ENCODE data around the gene OSMR.
A peak's percentile ranks its signal among the peaks of the same experiment; 100 is the strongest.

OSMR gene

GRCh38 chr5:38827525-38827924 lies 18.3 kb upstream of the OSMR start (continued):
- peak; percentile 36 for TF ChIP-seq PRDM10 (tag by site-specific recombination; IDR thresholded peaks at IDR 0.05)
- no peak for TF ChIP-seq ZBTB48 (tag by site-specific recombination; IDR thresholded peaks at IDR 0.05)
- peak; percentile 82 for TF ChIP-seq ZNF629 (tag by site-specific recombination; IDR thresholded peaks at IDR 0.05)
- TF ChIP-seq ZNF155 (tag by site-specific recombination; IDR thresholded peaks at IDR 0.05) = no peak
- TF ChIP-seq ZEB2 (tag by site-specific recombination; IDR thresholded peaks at IDR 0.05) = 0 out of 2 replicates have a peak, but pooled peaks have one; percentile 30
- no peak for TF ChIP-seq ZNF704 (tag by site-specific recombination; IDR thresholded peaks at IDR 0.05)
- no peak for TF ChIP-seq PRDM4 (tag by site-specific recombination; IDR thresholded peaks at IDR 0.05)
- TF ChIP-seq ZNF391 (tag by site-specific recombination; IDR thresholded peaks at IDR 0.05; ENCODE audit: borderline replicate concordance, low read depth) = no peak
- TF ChIP-seq SCRT2 (tag by site-specific recombination; IDR thresholded peaks at IDR 0.05) = peak; percentile 85
- no peak for TF ChIP-seq HOXD13 (CRISPR knock-in tag; IDR thresholded peaks at IDR 0.05; ENCODE audit: borderline replicate concordance)
- no peak for TF ChIP-seq KLF9 (tag by site-specific recombination; IDR thresholded peaks at IDR 0.05; ENCODE audit: low read depth)
- TF ChIP-seq ZNF510 (tag by site-specific recombination; IDR thresholded peaks at IDR 0.05; ENCODE audit: insufficient replicate concordance) = peak; percentile 6
- TF ChIP-seq ZNF623 (tag by site-specific recombination; IDR thresholded peaks at IDR 0.05) = 0 out of 2 replicates have a peak, but pooled peaks have one; percentile 12
- TF ChIP-seq ZFP69B (tag by site-specific recombination; IDR thresholded peaks at IDR 0.05) = no peak
- TF ChIP-seq ZNF707 (tag by site-specific recombination; IDR thresholded peaks at IDR 0.05) = no peak
- no peak for TF ChIP-seq ZNF239 (tag by site-specific recombination; IDR thresholded peaks at IDR 0.05)
- TF ChIP-seq ZNF214 (tag by site-specific recombination; IDR thresholded peaks at IDR 0.05; ENCODE audit: borderline replicate concordance) = no peak
- TF ChIP-seq ZNF24 (tag by site-specific recombination; IDR thresholded peaks at IDR 0.05) = peak; percentile 37; the same call in 1 of the 2 replicates
- no peak for TF ChIP-seq ZNF19 (tag by site-specific recombination; IDR thresholded peaks at IDR 0.05; ENCODE audit: low read depth)
- TF ChIP-seq ZBTB20 (tag by site-specific recombination; IDR thresholded peaks at IDR 0.05) = no peak
- no peak for TF ChIP-seq ZNF311 (tag by site-specific recombination; IDR thresholded peaks at IDR 0.05; ENCODE audit: borderline replicate concordance)
- TF ChIP-seq ZNF18 (tag by site-specific recombination; IDR thresholded peaks at IDR 0.05) = no peak
- TF ChIP-seq EGR2 (tag by site-specific recombination; IDR thresholded peaks at IDR 0.05; ENCODE audit: low read depth) = no peak
- TF ChIP-seq ZBTB17 (tag by site-specific recombination; IDR thresholded peaks at IDR 0.05) = 0 out of 2 replicates have a peak, but pooled peaks have one; percentile 28
- peak; percentile 49; the same call in 1 of the 2 replicates for TF ChIP-seq ZNF660 (tag by site-specific recombination; IDR thresholded peaks at IDR 0.05)
- peak; percentile 25; the same call in 1 of the 2 replicates for TF ChIP-seq ZNF324 (tag by site-specific recombination; IDR thresholded peaks at IDR 0.05)
- TF ChIP-seq ZBTB6 (tag by site-specific recombination; IDR thresholded peaks at IDR 0.05) = no peak
- TF ChIP-seq ZNF677 (tag by site-specific recombination; IDR thresholded peaks at IDR 0.05) = no peak
- no peak for TF ChIP-seq ZSCAN5A (tag by site-specific recombination; IDR thresholded peaks at IDR 0.05)

Data from HEK293 (cell line).